ENCODE measurements around the gene MCC.

The MCC gene

DNA sequence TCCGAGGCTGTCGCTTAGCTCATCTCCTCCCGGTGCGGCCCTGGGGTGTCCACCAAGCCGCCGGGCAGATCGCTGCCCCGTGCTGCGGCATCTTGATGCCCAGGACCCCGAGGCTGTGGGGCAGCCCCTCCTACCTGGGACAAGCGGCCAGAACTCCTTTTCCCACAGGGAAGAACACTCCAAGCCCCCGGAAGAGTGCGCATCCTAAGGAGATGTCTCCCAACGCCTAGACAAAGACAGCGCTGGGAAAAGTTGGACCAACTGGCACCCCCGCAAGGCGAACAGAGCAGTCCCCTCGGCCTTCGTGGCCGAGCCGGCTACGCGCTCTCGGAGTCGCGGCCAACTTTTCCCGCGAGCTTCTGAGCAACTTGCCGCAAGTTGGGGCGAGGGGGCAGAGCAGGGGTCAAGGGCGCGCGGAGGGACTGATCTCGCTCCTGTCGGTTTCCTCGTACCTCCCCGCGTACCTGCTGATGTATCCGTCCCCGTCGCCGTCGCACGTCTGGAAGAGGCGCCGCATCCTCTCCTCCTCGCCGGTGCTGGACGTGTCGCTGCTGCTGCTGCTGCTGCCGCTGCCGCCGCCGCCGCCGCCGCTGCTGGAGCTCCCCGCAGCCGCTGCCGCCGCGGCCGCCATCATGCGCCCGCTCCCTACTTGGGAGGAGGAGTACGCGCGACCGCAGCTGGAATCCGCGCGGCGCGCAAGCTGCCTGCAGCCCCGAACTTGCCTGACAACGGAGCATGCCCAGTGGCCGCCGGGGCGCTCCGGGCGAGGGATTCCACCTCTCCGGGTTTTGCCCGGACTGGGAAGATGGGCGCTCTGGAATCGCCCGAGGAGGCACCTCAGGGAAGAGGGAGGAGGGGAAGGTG lies at the start of gene MCC:
MCC (minus strand) TSS at position 673 of the 864 bp plus-strand sequence.
- DNase-seq (ENCODE audit: low spot score), result peak; percentile 56

- no peak for DNase-seq (ENCODE audit: low spot score)
Observed at GRCh38 chr5:113531481-113532159, 43.4 kb upstream of the MCC start.

- DNase-seq (ENCODE audit: low spot score), result no peak
Observed at GRCh38 chr5:113527746-113528145, 39.5 kb upstream of the MCC start.

DNA sequence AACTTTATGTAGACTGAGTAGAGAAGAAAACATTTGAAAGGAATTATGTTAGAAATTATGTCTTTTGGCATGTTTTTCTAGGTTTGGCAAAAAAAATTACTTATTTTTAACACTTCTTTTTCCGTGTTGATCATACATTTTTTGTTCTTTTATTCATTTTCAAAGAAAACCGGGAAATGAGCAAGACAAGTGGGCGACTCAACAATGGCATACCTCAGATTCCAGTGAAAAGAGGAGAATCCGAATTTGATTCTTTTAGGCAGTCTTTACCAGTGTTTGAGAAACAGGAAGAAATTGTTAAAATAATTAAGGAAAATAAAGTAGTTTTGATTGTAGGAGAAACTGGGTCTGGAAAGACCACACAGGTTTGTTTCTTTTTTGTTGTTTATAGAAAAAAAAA lies 38.2 kb upstream of the MCC start:
- no peak for DNase-seq (ENCODE audit: low spot score)

- peak; percentile 11 for DNase-seq (ENCODE audit: low spot score)
Observed at GRCh38 chr5:113524927-113525326, 36.7 kb upstream of the MCC start.

- DNase-seq (ENCODE audit: low spot score), result no peak
Observed at GRCh38 chr5:113523168-113523567, 34.9 kb upstream of the MCC start.

DNA sequence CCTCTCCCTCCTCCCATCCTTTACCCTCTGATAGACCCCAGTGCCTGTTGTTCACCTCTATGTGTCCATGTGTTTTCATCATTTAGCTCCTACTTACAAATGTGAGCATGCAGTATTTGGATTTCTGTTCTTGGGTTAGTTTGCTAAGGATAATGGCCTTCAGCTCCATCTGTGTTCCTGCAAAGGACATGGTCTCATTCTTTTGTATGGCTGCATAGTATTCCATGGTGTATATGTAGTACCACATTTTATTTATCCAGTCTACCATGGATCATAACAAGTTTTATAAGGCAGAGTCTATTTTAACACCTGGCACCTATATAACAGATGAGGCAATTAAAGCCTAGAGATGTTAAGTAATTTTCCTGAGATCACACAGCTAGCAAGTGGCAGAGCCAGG lies 32.6 kb upstream of the MCC start:
- DNase-seq (ENCODE audit: low spot score), result no peak

DNA sequence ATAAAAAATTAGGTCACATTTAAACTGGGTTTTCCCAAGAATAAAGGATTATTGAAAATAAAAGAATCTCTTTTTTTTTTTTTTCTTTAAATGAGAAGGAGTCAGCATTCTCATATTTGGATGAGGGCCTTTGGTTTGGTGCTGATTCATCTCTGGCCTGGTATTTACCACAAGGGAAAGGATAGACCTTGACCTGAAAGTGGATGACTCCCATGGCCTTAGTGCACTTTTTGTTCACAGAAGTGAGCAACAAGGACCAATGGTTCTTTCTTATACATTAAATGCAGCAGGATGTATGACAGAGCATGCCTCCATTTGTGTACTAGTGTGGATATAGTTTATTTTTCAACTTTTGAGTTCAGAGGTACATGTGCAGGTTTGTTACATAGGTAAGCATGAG lies 32.2 kb upstream of the MCC start:
- DNase-seq (ENCODE audit: low spot score), result no peak

DNA sequence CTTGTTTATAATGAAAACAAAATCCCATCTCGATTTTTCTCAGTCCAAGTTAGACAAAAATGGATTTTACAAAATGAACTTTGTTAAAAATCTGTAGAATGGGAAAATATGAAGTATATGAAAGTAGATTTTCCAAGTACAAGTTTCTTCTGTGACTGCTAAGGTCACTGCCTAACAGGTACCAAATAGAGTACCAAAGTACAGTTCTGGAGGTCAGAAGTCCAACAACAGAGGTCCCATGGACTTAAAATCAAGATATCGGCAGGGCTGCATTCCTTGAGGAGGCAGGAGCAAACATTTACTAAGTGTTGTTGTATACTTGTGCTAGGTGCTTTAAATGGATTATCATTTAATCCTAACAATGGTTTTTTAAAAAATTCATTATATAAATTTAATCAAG lies 31.2 kb upstream of the MCC start:
- no peak for DNase-seq (ENCODE audit: low spot score)

DNA sequence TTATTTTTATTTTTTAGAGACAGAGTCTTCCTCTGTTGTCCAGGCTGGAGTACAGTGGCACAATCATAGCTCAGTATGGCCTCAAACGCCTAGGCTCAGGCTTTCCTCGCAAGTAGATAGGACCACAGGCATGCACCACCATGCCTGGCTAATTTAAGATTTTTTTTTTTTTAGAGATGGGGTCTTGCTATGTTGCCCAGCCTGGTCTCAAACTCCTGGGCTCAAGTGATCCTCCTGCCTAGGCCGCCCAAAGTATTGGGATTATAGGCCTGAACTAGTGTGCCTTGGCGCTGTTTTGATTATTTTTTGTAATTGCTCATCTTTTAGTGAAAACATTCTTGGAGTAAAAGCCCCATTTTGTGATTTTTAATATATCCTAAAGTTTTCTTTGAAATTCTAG lies 30.6 kb upstream of the MCC start:
- DNase-seq (ENCODE audit: low spot score), result no peak

DNA sequence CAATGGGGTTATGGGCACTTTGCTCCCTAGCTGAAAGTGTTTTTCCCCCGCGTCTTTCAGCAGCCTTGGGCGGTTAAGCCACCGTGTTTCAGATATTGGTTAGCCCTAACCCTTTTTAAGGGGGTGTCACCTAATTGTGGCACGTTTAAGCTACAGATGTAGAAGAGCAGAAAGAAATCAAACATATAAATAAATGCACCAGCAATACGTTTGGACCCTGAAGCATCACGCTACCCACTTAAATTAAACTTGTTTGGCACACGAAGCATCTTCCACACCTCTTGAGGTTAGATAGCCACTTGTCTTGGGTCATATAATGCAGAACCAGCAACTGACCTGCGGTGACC lies 26.0 kb upstream of the MCC start:
- DNase-seq (ENCODE audit: low spot score), result no peak

GRCh38 chr5:113513384-113514288 lies 25.4 kb upstream of the MCC start, which contains the start of gene YTHDC2:
YTHDC2 (plus strand) TSS chr5:113513694; CDS start chr5:113513896, 202 bp downstream.
- peak; percentile 91 for DNase-seq (ENCODE audit: low spot score)

- no peak for DNase-seq (ENCODE audit: low spot score)
Observed at GRCh38 chr5:113512341-113512740, 24.1 kb upstream of the MCC start.

DNA sequence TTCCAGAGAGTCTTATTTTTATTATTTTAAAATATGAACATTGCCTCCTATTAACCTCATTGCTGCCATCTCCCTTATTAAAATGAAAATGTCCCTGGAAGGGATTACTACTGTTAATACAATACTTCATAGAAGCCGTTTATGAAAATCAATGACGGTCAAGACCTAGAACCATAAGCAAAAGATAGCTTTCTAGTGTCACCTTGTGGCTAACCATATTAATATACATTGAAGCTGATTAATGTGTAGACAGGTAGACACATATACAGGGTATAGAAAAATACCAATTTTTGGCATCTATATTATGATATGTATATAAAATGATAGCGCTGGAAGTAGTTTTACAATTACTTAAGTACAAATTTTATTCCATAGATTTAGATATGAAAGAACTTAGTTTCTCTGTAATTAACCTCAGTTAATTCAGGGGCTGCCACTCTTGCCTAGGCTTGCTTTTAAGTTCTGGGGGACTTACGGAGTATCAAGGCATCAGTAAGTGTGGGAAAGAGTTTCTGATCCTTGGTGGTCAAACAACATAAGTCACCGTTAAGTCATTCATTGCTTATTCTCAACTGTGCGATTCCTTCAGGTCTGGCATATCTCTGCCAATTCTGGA lies 22.7 kb upstream of the MCC start:
- no peak for DNase-seq (ENCODE audit: low spot score)

GRCh38 chr5:113508756-113509155 lies 20.5 kb upstream of the MCC start:
- DNase-seq (ENCODE audit: low spot score), result no peak

GRCh38 chr5:113507601-113508000 lies 19.3 kb upstream of the MCC start:
- no peak for DNase-seq (ENCODE audit: low spot score)

GRCh38 chr5:113505181-113505580 lies 16.9 kb upstream of the MCC start:
- no peak for DNase-seq (ENCODE audit: low spot score)

DNA sequence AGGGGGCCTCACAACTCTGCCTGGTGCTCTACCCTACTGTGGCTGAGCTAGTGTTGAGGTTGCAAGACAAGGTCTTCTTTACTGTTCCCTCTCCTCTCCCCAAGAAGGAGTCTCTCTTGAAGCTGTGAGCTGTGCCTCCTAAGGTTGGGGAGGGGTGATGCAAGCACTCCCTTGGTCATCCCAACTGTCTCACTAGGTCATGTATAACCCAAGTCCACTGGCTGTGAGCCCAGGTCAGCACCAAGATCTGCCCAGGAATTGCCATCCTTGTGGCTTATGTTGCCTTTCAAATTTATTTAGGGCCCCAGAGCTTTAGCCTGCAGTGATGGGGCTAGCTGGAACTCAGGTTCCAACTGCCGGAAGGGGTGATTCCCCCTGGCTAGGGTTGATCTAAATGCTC lies 14.9 kb upstream of the MCC start:
- no peak for DNase-seq (ENCODE audit: low spot score)

- no peak for DNase-seq (ENCODE audit: low spot score)
Observed at GRCh38 chr5:113502073-113502472, 13.8 kb upstream of the MCC start.

GRCh38 chr5:113495422-113495841 lies 7.2 kb upstream of the MCC start:
- DNase-seq (ENCODE audit: low spot score), result no peak

GRCh38 chr5:113493446-113493845 lies 5.2 kb upstream of the MCC start:
- no peak for DNase-seq (ENCODE audit: low spot score)

GRCh38 chr5:113491022-113491421 lies 2.8 kb upstream of the MCC start:
- no peak for DNase-seq (ENCODE audit: low spot score)

All from Ammon's horn (tissue), 1 donor.